ENCODE measurements around the gene APBA2. TPM values are rescaled to one million over a fixed set of nuclear protein-coding genes. Genes with fewer than 3 reads are reported as not detected.

Gene APBA2
- polyA plus RNA-seq, 2 of the 4 experiments (the other 2 are of a cell fraction): 11.4 to 12.6 TPM

GRCh38 chr15:29143293-29143692 lies 257.5 kb downstream of the APBA2 start (continued):
- TF ChIP-seq KDM1A (IDR thresholded peaks at IDR 0.05; ENCODE audit: low read depth) (no peak), ZFP36 (IDR thresholded peaks at IDR 0.05; ENCODE audit: borderline replicate concordance, partially characterized antibody) (no peak), RCOR1 (IDR thresholded peaks at IDR 0.05; ENCODE audit: low read depth, low read length) (no peak), ELK1 (IDR thresholded peaks at IDR 0.05; ENCODE audit: low read depth, low read length) (no peak), USF2 (IDR thresholded peaks at IDR 0.05) (no peak), HEYL (CRISPR knock-in tag; IDR thresholded peaks at IDR 0.05) (no peak), HES2 (IDR thresholded peaks at IDR 0.05) (no peak), POLR2AphosphoS2 (conservative IDR thresholded peaks at IDR 0.05; ENCODE audit: low read length) (no peak), EHMT2 (IDR thresholded peaks at IDR 0.05; ENCODE audit: low read depth) (no peak)

- FAIRE-seq (no peak), DNase-seq (ENCODE audit: low read depth in 1 of 2, low spot score in 1 of 2) (no peak), ATAC-seq (no peak)
- TF ChIP-seq FOSL2 (IDR thresholded peaks at IDR 0.05): no peak
- no peak for TF ChIP-seq FOSL2 (CRISPR knock-in tag; IDR thresholded peaks at IDR 0.05)
- TF ChIP-seq SREBF2 (IDR thresholded peaks at IDR 0.05): no peak
- no peak for TF ChIP-seq TFCP2L1 (CRISPR knock-in tag; IDR thresholded peaks at IDR 0.05)
- no peak for TF ChIP-seq HDAC2 (IDR thresholded peaks at IDR 0.05)
- Histone ChIP-seq H3K4me3 (no peak overlapping the region), H3K9me3 (no peaks in the 10 kb centered on the region), H3K27ac (no peak overlapping the region), H3K4me1 (peaks cover 4% of the 10 kb centered on the region; the same call in 1 of the 3 replicates), H3K4me2 (no peak overlapping the region)
- CTCF ChIA-PET: interaction anchor here (1.0 kb wide), 1 partner anchor 15 kb away, joined by 3 read pairs; no protein-coding TSS in a partner anchor
- WGBS (ENCODE audit: missing lambda C conversion rate): 51% methylated on average over 10 of the region's 10 CpGs
- POLR2A ChIA-PET: no interaction called here
These were observed 258.3 kb downstream of the APBA2 start for GRCh38 chr15:29143909-29144635.

GRCh38 chr15:29149738-29150075 lies 263.9 kb downstream of the APBA2 start:
- POLR2A ChIA-PET: no interaction called here
- no peaks in the 10 kb centered on the region for H3K4me1 ChIP-seq
- DNase-seq (ENCODE audit: low read depth in 1 of 2, low spot score in 1 of 2) (no peak), FAIRE-seq (no peak), ATAC-seq (no peak)
- 82% methylated on average over 18 of the region's 18 CpGs for WGBS (ENCODE audit: missing lambda C conversion rate)
- CTCF ChIA-PET: interaction anchor here (1.7 kb wide), 1 partner anchor 10 kb away, joined by 8 read pairs; no protein-coding TSS in a partner anchor
- no peak overlapping the region for H3K4me2 ChIP-seq
- H3K27ac ChIP-seq: no peak overlapping the region
- peaks cover 5% of the 10 kb centered on the region; the same call in 2 of the 3 replicates for H3K9me3 ChIP-seq
- TF ChIP-seq EHF (CRISPR knock-in tag; IDR thresholded peaks at IDR 0.05): no peak
- TF ChIP-seq NPAS2 (CRISPR knock-in tag; IDR thresholded peaks at IDR 0.05; ENCODE audit: borderline replicate concordance): no peak
- no peak overlapping the region for H3K4me3 ChIP-seq

GRCh38 chr15:29150515-29151483 lies 265.0 kb downstream of the APBA2 start:
- no peak overlapping the region for H3K4me3 ChIP-seq
- 49% methylated on average over 15 of the region's 15 CpGs for WGBS (ENCODE audit: missing lambda C conversion rate)
- POLR2A ChIA-PET: no interaction called here

More at GRCh38 chr15:29150515-29151483, 265.0 kb downstream of the APBA2 start:
- Histone ChIP-seq H3K27ac (no peak overlapping the region), H3K4me2 (no peak overlapping the region), H3K4me1 (no peaks in the 10 kb centered on the region), H3K9me3 (peaks cover 5% of the 10 kb centered on the region; the same call in 2 of the 3 replicates)
- ATAC-seq: no peak
- DNase-seq (ENCODE audit: low read depth in 1 of 2, low spot score in 1 of 2): no peak
- TF ChIP-seq USF2 (IDR thresholded peaks at IDR 0.05): no peak
- no peak for TF ChIP-seq RAD21 (conservative IDR thresholded peaks at IDR 0.05 in 1 of 2, IDR thresholded peaks at IDR 0.05 in 1 of 2)
- TF ChIP-seq MAFK (IDR thresholded peaks at IDR 0.05; ENCODE audit: partially characterized antibody): peak; percentile 77
- CTCF ChIA-PET: interaction anchor here (0.7 to 1.1 kb wide), 2 partner anchors 11 to 121 kb away, joined by 3 to 6 read pairs; no protein-coding TSS in a partner anchor
- FAIRE-seq: no peak
